ENCODE results near the gene COL4A2.

DNA sequence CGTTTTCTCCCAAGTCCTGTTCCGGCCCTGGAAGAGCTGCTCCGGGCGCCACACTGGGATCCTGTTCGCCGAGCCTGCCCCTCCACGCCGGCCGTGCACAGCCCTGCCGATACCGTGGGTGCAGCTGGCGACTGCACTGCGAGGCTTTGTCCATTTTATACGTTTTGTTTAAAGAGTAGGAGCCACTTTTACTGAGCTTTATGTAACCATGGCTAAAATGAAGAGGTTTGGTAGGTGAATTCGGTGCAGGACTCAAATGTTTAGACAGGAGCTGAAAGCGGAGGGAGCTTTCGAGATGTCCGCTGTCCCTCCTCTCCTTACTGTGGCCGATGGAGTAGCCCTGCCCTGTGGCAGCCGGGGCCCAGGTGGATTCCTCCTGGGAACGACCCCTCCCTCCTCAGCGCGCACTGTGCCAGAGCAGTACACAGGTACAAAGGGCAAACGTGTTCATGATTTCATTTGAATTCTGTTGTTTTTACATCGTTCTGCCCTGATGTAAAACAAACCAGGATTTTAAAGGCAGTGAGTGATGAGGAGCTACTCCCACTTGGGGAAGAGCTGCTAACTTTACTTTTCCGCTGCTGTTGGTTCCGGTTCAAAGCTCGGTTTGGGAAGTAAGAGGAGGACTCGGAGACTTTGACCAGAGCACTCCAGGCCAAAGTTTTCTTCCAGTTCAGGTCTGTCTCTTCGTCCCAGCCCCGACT, 1.7 kb downstream of the COL4A2 start:
- TF ChIP-seq ZNF292 (tag by site-specific recombination; IDR thresholded peaks at IDR 0.05; ENCODE audit: borderline replicate concordance, low read depth) (no peak), ZIC2 (tag by site-specific recombination; IDR thresholded peaks at IDR 0.05) (no peak), ZBTB49 (tag by site-specific recombination; IDR thresholded peaks at IDR 0.05; ENCODE audit: low read depth) (no peak), PBX3 (CRISPR knock-in tag; IDR thresholded peaks at IDR 0.05) (no peak), CTCF (tag by site-specific recombination; IDR thresholded peaks at IDR 0.05) (no peak), ZBTB26 (tag by site-specific recombination; optimal IDR thresholded peaks at IDR 0.05) (no peak)
- TF ChIP-seq, protein P1, sequence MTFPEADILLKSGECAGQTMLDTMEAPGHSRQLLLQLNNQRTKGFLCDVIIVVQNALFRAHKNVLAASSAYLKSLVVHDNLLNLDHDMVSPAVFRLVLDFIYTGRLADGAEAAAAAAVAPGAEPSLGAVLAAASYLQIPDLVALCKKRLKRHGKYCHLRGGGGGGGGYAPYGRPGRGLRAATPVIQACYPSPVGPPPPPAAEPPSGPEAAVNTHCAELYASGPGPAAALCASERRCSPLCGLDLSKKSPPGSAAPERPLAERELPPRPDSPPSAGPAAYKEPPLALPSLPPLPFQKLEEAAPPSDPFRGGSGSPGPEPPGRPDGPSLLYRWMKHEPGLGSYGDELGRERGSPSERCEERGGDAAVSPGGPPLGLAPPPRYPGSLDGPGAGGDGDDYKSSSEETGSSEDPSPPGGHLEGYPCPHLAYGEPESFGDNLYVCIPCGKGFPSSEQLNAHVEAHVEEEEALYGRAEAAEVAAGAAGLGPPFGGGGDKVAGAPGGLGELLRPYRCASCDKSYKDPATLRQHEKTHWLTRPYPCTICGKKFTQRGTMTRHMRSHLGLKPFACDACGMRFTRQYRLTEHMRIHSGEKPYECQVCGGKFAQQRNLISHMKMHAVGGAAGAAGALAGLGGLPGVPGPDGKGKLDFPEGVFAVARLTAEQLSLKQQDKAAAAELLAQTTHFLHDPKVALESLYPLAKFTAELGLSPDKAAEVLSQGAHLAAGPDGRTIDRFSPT (tag by site-specific recombination; IDR thresholded peaks at IDR 0.05) = no peak
